ENCODE measurements around the gene CBR4.
A peak's percentile ranks its signal among the peaks of the same experiment; 100 is the strongest.
"Not testable (repeated sequence)": the region's sequence is repeated elsewhere in the genome, so short reads cannot be mapped to it uniquely, and the experiment has no call there.

Gene CBR4

GRCh38 chr4:169010125-169011023 is at the start of gene CBR4:
TSS of gene CBR4 (minus strand) at chr4:169010255. CDS start at chr4:169010089, 166 bp downstream.
- peak; percentile 99 for DNase-seq

- no peak for DNase-seq
Measured at GRCh38 chr4:169059306-169060211, 49.5 kb upstream of the CBR4 start.

- DNase-seq: no peak
Measured at GRCh38 chr4:169058312-169058711, 48.3 kb upstream of the CBR4 start.

GRCh38 chr4:169054879-169055278 is 44.8 kb upstream of the CBR4 start:
- DNase-seq: no peak

GRCh38 chr4:169052594-169052945 is 42.5 kb upstream of the CBR4 start:
- DNase-seq: peak; percentile 76

- no peak for DNase-seq
Measured at GRCh38 chr4:169051761-169052593, 41.9 kb upstream of the CBR4 start.

- DNase-seq: peak; percentile 52
Measured at GRCh38 chr4:169050881-169051760, 41.1 kb upstream of the CBR4 start.

- peak; percentile 57 for DNase-seq
Measured at GRCh38 chr4:169050284-169050683, 40.2 kb upstream of the CBR4 start.

- peak; percentile 55 for DNase-seq
Measured at GRCh38 chr4:169048868-169049414, 38.9 kb upstream of the CBR4 start.

GRCh38 chr4:169047956-169048355 is 37.9 kb upstream of the CBR4 start:
- DNase-seq: no peak

- no peak for DNase-seq
Measured at GRCh38 chr4:169045862-169046584, 36.0 kb upstream of the CBR4 start.

- no peak for DNase-seq
Measured at GRCh38 chr4:169044714-169045447, 34.8 kb upstream of the CBR4 start.

- no peak for DNase-seq
Measured at GRCh38 chr4:169042608-169043007, 32.6 kb upstream of the CBR4 start.

GRCh38 chr4:169040559-169041261 is 30.7 kb upstream of the CBR4 start:
- no peak for DNase-seq

- DNase-seq: no peak
Measured at GRCh38 chr4:169039251-169039954, 29.3 kb upstream of the CBR4 start.

GRCh38 chr4:169037506-169037905 is 27.5 kb upstream of the CBR4 start:
- no peak for DNase-seq

- DNase-seq: not testable (repeated sequence)
Measured at GRCh38 chr4:169035871-169036620, 26.0 kb upstream of the CBR4 start.

- no peak for DNase-seq
Measured at GRCh38 chr4:169033660-169034059, 23.6 kb upstream of the CBR4 start.

Measured in eye (tissue), 1 donor.